ENCODE results near the gene RRP1B. TPM values are rescaled to one million over a fixed set of nuclear protein-coding genes. Genes with fewer than 3 reads are reported as not detected.

RRP1B gene
- total RNA-seq, 6 experiments from 2014 or later: 8.0 to 17.0 (median 9.8) TPM

- Histone ChIP-seq H3K36me3 (peaks cover 0 to 6% (median 0%) of the 10 kb centered on the region in 4 donors), H3K9me3 (no peaks in the 10 kb centered on the region), H3K27me3 (no peaks in the 10 kb centered on the region), H3K4me3 (peak overlapping the region; percentile 47 to 59 (median 50)), H3K27ac (peak overlapping the region; percentile 92 to 98 (median 94)), H3K4me1 (peaks cover 2 to 80% (median 47%) of the 10 kb centered on the region in 4 donors)
- WGBS (ENCODE audit: insufficient coverage, low coverage, low lambda C conversion rate, missing lambda C conversion rate): 12% methylated on average over 27 of the region's 59 CpGs
- TF ChIP-seq CTCF (IDR thresholded peaks at IDR 0.05) (peak; percentile 11 to 41 (median 32)), POLR2A (IDR thresholded peaks at IDR 0.05) (peak; percentile 83)
- DNase-seq: peak; percentile 97 to 99 (median 98)
- ATAC-seq: peak; percentile 66 to 84 (median 72)
- intact Hi-C loops (cut with DNase I): no loop called here
Measured at GRCh38 chr21:43728467-43729390, 69.4 kb downstream of the RRP1B start.

GRCh38 chr21:43731476-43731875 is 72.1 kb downstream of the RRP1B start:
- peaks cover 2 to 81% (median 36%) of the 10 kb centered on the region in 4 donors for H3K4me1 ChIP-seq
- H3K9me3 ChIP-seq: no peaks in the 10 kb centered on the region
- TF ChIP-seq CTCF (IDR thresholded peaks at IDR 0.05) (no peak), POLR2A (IDR thresholded peaks at IDR 0.05) (peak; percentile 44)
- peak overlapping the region; percentile 72 to 98 (median 83) for H3K27ac ChIP-seq
- H3K4me3 ChIP-seq: peak overlapping the region in 1 of 3 donors; percentile 32
- intact Hi-C loops (cut with DNase I): no loop called here
- H3K36me3 ChIP-seq: peaks cover 0 to 2% (median 0%) of the 10 kb centered on the region in 4 donors
- ATAC-seq (peak; percentile 13 to 40 (median 30)), DNase-seq (peak in 1 of 3 donors; percentile 74)
- H3K27me3 ChIP-seq: no peaks in the 10 kb centered on the region
- WGBS (ENCODE audit: insufficient coverage, low coverage, low lambda C conversion rate, missing lambda C conversion rate): 43% methylated on average over 6 of the region's 6 CpGs

- 33% methylated on average over 10 of the region's 23 CpGs for WGBS (ENCODE audit: insufficient coverage, low coverage, low lambda C conversion rate, missing lambda C conversion rate)
- Histone ChIP-seq H3K9me3 (no peaks in the 10 kb centered on the region), H3K36me3 (peaks cover 0 to 2% (median 0%) of the 10 kb centered on the region in 4 donors), H3K27me3 (no peaks in the 10 kb centered on the region), H3K4me3 (peak overlapping the region in 2 of 3 donors; percentile 17 to 32), H3K27ac (peak overlapping the region; percentile 72 to 98 (median 83)), H3K4me1 (peaks cover 2 to 81% (median 31%) of the 10 kb centered on the region in 4 donors)
- ATAC-seq (peak in 1 of 4 donors; percentile 2), DNase-seq (no peak)
- no peak for TF ChIP-seq POLR2A (IDR thresholded peaks at IDR 0.05)
- TF ChIP-seq CTCF (IDR thresholded peaks at IDR 0.05): no peak
- intact Hi-C loops (cut with DNase I): no loop called here
Measured at GRCh38 chr21:43731891-43732711, 72.7 kb downstream of the RRP1B start.

- H3K4me3 ChIP-seq: no peak overlapping the region
- DNase-seq (no peak), ATAC-seq (no peak)
- H3K27me3 ChIP-seq: no peaks in the 10 kb centered on the region
- intact Hi-C loops (cut with DNase I): no loop called here
- TF ChIP-seq POLR2A (IDR thresholded peaks at IDR 0.05) (no peak), CTCF (IDR thresholded peaks at IDR 0.05) (no peak)
- WGBS (ENCODE audit: insufficient coverage, low coverage, low lambda C conversion rate, missing lambda C conversion rate): 24% methylated on average over 5 of the region's 10 CpGs
- H3K4me1 ChIP-seq: peaks cover 1 to 81% (median 28%) of the 10 kb centered on the region in 4 donors
- peak overlapping the region in 1 of 3 donors; percentile 98 for H3K27ac ChIP-seq
- peaks cover 0 to 2% (median 0%) of the 10 kb centered on the region in 4 donors for H3K36me3 ChIP-seq
- H3K9me3 ChIP-seq: no peaks in the 10 kb centered on the region
Measured at GRCh38 chr21:43733060-43733459, 73.7 kb downstream of the RRP1B start.

Measured in right lobe of liver (tissue), 6 donors.